Mucosa of descending colon (tissue), 3 donors: Measurements from ENCODE around the gene CLEC16A. TPM values are rescaled to one million over a fixed set of nuclear protein-coding genes. Genes with fewer than 3 reads are reported as not detected.

ENCODE experiments used
- ATAC-seq: fragments of 200-7000 bp; cut with Tn5 transposase; one replicate; pipeline ENCODE4 v1.9.1; 2020; ENCODE audit warnings: mild to moderate bottlenecking, moderate library complexity
- DNase-seq, 3 donors: peaks; one replicate each; pipeline ENCODE4 v3.0.0-alpha.2; 2020
- H3K36me3 ChIP-seq: fragments of 200-600 bp; one replicate; pipeline ENCODE4 v1.8.0; 2021; ENCODE audit warnings: low read depth, mild to moderate bottlenecking
- H3K4me1 ChIP-seq: fragments of 200-600 bp; one replicate; pipeline ENCODE4 v1.8.0; 2021; ENCODE audit warnings: low read depth, mild to moderate bottlenecking
- H3K4me3 ChIP-seq: fragments of 200-600 bp; one replicate; pipeline ENCODE4 v1.8.0; 2021; ENCODE audit warnings: mild to moderate bottlenecking
- H3K9me3 ChIP-seq: fragments of 200-600 bp; one replicate; pipeline ENCODE4 v1.8.0; 2021; ENCODE audit warnings: mild to moderate bottlenecking
- CTCF ChIP-seq: fragments of 200-600 bp; IDR thresholded peaks from one replicate; pipeline ENCODE4 v1.8.0; 2022; ENCODE audit warnings: antibody characterized with exemption, mild to moderate bottlenecking
- intact Hi-C, 2 donors: fragments of 100-400 bp; cut with DNase I in 1 of 2; cut with micrococcal nuclease in 1 of 2; formaldehyde crosslinking; loops; one replicate each; pipeline versions ENCODE4 v1.11.0 to v1.11.1; 2022; cut with DNase I, micrococcal nuclease
- total RNA-seq, 3 donors: library from RNA; stranded (reverse); fragmentation: NEBNext Ultra II Directional in 2 of 3; extraction: Animal tissue kit (Norgen Biotek cat#: 25700) in 2 of 3; gene quantifications; one replicate each; pipeline versions ENCODE4 v1.2.1 to v1.2.4, GENCODE V29; 2021 to 2023
- donor health status: DM: no; HTN: no; CAD: no; lungs with moderate emphysema.
- donor health status: DM: no; HTN: no; CAD: no.
- donor health status: DM: no; HTN: yes; CAD: no.

CLEC16A gene
- total RNA-seq, 3 donors from 2014 or later = 30.3 to 38.1 (median 37.1) TPM

- intact Hi-C loops = no loop called here
- ATAC-seq = peak; percentile 17
- no peak for DNase-seq
These were observed 238.9 kb downstream of the CLEC16A start for GRCh38 chr16:11183035-11183812.

GRCh38 chr16:11183951-11184350 is 239.6 kb downstream of the CLEC16A start:
- intact Hi-C loops = no loop called here
- no peak for DNase-seq
- Histone ChIP-seq H3K4me3 (no peak overlapping the region), H3K4me1 (no peaks in the 10 kb centered on the region), H3K36me3 (no peaks in the 10 kb centered on the region), H3K9me3 (no peaks in the 10 kb centered on the region)
- no peak for TF ChIP-seq CTCF
- ATAC-seq = no peak

More at GRCh38 chr16:11183035-11183812, 238.9 kb downstream of the CLEC16A start:
- no peaks in the 10 kb centered on the region for H3K4me1 ChIP-seq
- no peaks in the 10 kb centered on the region for H3K36me3 ChIP-seq
- H3K4me3 ChIP-seq = no peak overlapping the region
- no peak for TF ChIP-seq CTCF
- H3K9me3 ChIP-seq = no peaks in the 10 kb centered on the region

GRCh38 chr16:11187522-11188023 is 243.2 kb downstream of the CLEC16A start:
- no peaks in the 10 kb centered on the region for H3K36me3 ChIP-seq
- intact Hi-C loops = no loop called here
- DNase-seq = no peak
- H3K4me1 ChIP-seq = no peaks in the 10 kb centered on the region
- no peaks in the 10 kb centered on the region for H3K9me3 ChIP-seq
- ATAC-seq = no peak
- no peak for TF ChIP-seq CTCF
- no peak overlapping the region for H3K4me3 ChIP-seq

DNA sequence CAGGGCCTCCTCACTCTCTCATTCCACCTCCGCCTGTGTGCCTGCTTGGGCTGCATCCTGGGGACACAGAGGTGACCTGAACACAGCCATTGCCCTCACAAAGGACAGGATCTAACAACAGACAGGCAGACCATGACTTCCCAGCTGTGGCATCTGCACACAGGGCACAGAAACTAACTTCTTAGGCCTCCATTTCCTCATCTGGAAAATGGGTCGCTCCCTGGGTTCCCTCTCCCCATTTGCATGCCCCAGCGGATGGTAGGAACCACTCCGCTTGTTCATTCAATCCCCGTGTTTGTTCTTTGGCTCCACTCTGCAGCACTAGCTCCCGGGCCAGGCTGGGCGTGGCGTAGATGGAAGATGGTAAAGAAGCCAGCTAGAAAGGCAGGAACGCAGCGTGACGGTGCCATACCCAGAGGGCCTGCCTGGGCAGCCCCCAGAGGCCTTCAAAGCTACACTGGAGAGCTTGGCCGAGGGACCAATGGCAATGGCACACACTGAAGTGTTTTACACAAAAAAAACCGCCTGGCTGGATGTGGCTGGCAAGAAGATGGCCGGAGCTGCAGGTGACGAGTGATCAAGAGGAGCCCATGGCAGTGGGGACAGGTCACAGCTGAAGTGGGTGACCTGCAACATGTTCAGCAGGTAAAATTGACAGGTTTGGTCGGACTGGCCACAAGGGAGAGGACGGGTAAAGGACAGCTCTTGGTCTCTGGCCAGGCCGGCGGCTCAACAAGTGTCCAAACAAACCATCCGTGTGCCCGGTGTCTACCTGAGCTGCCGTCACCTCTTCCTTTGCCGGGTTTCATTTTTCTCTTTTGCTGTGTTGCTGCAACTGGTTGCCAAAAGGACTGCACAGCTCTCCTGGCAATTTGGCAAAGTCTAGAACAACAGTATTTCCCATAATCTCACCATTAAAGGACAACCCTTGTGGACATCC is 244.7 kb downstream of the CLEC16A start:
- intact Hi-C loops = no loop called here
- DNase-seq = no peak

More for the DNA sequence above, 244.7 kb downstream of the CLEC16A start:
- H3K4me1 ChIP-seq = no peaks in the 10 kb centered on the region
- ATAC-seq = peak; percentile 35
- H3K4me3 ChIP-seq = no peak overlapping the region
- no peak for TF ChIP-seq CTCF
- no peaks in the 10 kb centered on the region for H3K36me3 ChIP-seq
- no peaks in the 10 kb centered on the region for H3K9me3 ChIP-seq
